CD1c-positive myeloid dendritic cell (primary cell): ENCODE data around the gene BCAS1.

Experiments used
- DNase-seq: peaks from one replicate; pipeline ENCODE4 v3.0.0-alpha.2; 2016; ENCODE audit errors: extremely low spot score

Gene BCAS1

GRCh38 chr20:53905019-53905819 is 165.2 kb downstream of the BCAS1 start:
- DNase-seq: no peak

DNA sequence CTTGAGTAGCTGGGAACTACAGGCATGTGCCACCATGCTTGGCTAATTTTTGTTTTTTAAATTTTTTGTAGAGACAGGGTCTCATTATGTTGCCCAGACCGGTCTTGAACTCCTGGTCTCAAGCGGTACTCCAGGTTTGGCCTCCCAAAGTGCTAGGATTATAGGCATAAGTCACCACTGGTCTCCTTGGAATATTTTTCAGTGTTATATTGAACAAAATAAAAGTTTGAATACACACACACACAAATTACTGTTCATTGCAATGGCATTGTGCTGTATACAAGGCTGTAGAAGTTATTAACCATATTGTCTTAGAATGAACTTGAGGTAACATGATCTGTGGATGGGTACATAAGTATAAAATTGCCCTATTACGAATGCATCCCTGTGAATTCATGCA is 166.1 kb downstream of the BCAS1 start:
- DNase-seq: no peak

GRCh38 chr20:53903652-53903987 is 166.8 kb downstream of the BCAS1 start:
- DNase-seq: peak; percentile 65

DNA sequence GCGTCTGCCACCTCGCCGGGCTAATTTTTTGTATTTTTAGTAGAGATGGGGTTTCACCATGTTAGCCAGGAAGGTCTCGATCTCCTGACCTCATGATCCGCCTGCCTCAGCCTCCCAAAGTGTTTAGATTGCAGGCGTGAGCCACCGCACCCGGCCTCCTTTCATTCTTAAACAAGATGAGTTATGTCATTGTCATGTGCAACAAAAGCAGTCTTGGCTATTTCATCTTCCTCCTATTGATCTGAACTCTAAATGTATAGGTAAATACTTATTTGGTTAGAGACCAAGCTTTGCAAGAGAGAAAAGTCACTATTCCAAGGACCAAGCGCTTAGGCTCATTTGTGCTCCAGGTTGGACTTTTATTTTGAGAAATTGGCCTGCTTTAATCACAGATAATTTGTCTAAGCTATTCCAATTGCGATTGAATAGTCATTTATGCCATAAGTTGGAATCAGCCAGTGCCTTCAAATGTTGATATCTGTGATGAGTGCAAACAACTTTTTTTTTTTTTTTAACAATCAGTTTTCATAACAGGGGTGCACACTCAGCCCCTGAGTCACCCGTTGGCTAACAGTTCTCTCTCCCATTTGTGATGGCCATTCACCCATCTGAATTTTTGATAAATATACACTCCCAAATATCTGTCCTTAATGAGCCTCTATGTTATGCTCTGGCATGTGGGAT is 167.3 kb downstream of the BCAS1 start:
- DNase-seq: no peak

DNA sequence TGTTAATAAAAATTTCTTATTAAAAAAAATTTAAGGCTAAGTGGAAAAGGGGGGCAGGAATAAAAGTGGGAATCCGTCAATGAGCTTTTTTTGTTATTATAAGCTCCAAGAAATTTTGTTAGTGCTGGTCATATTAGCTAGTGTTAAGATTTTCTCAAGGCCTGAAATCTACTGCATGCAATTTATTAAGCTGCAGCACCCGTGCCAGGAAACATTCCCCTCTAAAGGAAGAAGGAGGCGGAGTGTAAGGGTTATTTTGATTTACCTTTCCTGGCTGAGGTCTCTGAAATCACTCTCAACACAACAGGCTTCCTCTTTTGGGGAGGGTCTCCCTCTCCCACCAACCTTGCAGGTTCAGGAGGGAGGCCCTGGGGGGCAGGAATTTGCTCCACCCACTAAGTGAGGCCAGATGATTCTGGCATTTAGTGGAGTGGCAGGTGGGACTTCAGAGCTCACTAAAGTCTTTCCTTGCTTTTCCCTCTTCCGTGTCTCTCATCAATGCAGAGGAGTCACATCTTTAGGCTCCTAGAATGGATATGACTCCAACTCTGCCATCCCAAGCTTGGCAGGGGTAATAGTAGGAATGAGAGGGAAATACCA is 168.8 kb downstream of the BCAS1 start:
- no peak for DNase-seq

GRCh38 chr20:53901064-53901463 is 169.3 kb downstream of the BCAS1 start:
- DNase-seq: no peak

DNA sequence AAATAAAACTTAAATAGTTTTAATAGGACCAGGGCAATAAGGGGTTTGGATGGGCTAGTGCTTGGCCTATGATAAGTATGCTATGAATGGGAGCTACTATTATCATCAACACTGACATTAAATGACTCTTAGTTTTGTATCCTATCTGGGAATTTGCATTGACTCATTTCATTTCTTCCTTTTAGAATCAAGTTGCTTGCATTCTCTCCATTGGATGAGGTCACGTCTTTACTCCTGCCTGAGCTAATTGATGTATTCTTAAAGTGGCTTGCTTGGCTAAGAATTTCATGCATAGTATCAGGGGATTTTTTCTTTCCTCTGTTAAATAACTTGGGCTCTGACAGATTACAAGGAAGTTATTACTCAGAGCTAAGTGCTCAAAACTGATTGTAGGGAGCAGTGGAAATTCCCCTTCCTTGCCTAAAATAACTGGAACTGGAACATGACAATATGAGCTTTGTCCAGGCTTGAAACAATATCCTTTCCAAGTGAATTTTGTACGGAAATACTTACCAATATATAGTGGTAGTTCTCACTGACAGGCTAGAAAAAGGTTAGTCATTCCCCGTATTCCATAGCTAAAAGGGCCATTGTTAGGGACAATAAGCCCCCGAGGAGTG is 169.9 kb downstream of the BCAS1 start:
- DNase-seq: peak; percentile 45

GRCh38 chr20:53899351-53900167 is 170.8 kb downstream of the BCAS1 start:
- DNase-seq: peak; percentile 86

DNA sequence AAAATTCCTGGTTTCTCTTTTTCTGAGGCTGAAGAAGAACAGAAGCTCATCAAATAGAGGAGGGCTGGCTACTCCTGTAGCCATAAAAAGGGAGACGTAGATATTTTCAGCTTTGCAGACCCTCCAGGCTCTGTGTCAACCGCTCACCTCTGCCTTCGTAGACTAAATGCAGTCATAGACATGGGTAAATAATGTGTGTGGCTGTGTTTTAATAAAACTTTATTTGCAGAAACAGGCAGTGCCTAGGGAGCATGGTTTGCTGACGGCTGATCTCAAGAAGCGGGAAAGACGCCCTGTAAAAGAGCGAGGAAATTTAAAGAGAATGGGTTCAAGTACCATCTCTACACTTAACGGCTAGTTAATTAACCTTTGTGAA is 171.8 kb downstream of the BCAS1 start:
- DNase-seq: no peak

DNA sequence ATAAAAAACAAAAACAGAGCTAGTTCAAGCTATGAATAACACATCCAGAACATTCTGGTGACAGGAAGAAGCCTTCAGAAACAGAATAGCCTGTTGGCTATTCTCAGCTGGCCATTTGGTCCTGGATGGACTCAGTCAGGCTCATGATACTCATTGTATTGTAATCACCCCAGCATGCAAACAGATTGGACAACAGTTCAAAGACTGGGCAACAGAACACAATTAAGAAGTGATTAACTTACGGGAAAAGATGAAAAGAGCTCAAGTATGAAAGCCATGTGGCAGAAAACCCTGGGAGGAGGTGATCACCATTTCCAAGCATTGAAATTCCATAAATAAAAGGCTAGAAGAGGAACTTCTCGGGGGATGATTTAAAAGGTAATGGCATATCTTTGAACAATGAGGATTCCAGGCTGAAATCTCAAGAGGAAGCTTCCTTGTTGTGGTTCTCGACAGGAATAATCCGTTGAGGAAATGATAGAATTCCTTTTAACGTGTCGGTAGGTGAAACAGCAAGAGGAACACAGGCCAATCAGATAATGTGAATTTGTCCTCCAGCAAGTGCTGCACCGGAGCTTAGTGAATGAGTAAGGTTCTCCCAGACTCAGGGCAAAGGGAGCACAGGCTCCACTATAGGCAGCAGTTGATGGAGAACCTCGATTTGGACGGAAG is 172.4 kb downstream of the BCAS1 start:
- DNase-seq: no peak

GRCh38 chr20:53896647-53897046 is 173.7 kb downstream of the BCAS1 start:
- no peak for DNase-seq

DNA sequence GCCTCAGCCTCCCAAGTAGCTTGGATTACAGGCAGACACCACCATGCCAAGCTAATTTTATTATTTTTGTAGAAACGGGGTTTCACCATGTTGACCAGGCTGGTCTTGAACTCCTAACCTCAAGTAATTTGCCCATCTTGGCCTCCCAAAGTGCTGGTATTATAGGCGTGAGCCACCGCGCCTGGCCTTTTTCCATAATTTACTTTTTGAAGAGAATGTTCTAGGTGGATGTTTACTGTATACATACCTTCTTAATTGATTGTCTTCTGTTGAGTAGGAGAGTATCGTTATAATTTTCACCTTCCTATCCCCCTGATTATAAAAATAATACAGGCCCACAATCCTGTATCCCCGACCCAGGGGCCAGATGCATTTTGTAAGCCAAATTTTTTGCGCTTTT is 174.4 kb downstream of the BCAS1 start:
- no peak for DNase-seq

DNA sequence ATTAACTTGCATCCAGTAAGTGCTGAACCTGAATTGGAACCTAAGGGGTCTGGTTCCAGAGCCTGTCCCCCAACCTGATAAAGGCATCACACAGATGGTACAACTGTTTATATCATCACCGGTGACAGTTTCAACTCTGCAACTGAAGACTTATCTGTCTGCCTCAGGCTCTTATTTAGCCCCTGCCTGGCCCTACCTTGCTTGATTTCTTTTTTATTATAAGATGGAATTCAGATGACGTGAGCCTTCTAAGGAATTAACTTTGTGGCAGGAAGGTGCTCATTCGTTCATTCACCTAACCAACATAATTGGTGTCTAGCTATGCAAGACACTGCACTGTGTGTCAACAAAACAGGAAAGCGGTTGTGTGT is 175.0 kb downstream of the BCAS1 start:
- DNase-seq: no peak

- DNase-seq: no peak
Measured at GRCh38 chr20:53894707-53895384, 175.5 kb downstream of the BCAS1 start.
